Measurements from ENCODE around the gene BANF2. TPM values are rescaled to one million over a fixed set of nuclear protein-coding genes. Genes with fewer than 3 reads are reported as not detected.

BANF2 gene
- total RNA-seq, 1 experiment from 2014 or later, result not detected

- Histone ChIP-seq H2AFZ (ENCODE audit: low read depth, low read length, poor library complexity, severe bottlenecking) (no peak overlapping the region), H3K4me2 (ENCODE audit: low read length) (no peak overlapping the region), H3K36me3 (ENCODE audit: control insufficient read depth in 1 of 2, insufficient read depth in 2 of 2, low read length in 2 of 2) (peaks cover 2 to 10% of the 10 kb centered on the region in 2 experiments; a peak in 1 of 4 replicates), H3K27me3 (ENCODE audit: insufficient read depth, low read length) (no peaks in the 10 kb centered on the region), H3K27ac (ENCODE audit: low read depth, low read length) (no peak overlapping the region), H3K9me2 (ENCODE audit: insufficient read depth) (no peaks in the 10 kb centered on the region), H3K4me1 (ENCODE audit: control insufficient read depth in 1 of 2, insufficient read depth in 2 of 2, low read length in 2 of 2) (no peaks in the 10 kb centered on the region; a peak in 1 of 4 replicates), H4K20me1 (ENCODE audit: insufficient read depth) (no peaks in the 10 kb centered on the region; the same call in 1 of the 2 replicates), H3K79me2 (ENCODE audit: insufficient read depth, low read length) (peaks cover 90% of the 10 kb centered on the region), H3K9ac (ENCODE audit: low read length) (no peak overlapping the region), H3K9me3 (ENCODE audit: control insufficient read depth in 1 of 2, insufficient read depth in 1 of 2, low read depth in 1 of 2, low read length in 2 of 2) (no peaks in the 10 kb centered on the region), H3K4me3 (replicated peaks in 1 of 2; ENCODE audit: low read depth in 1 of 2, low read length in 2 of 2) (no peak overlapping the region)
- ATAC-seq (no peak), DNase-seq (ENCODE audit: low read depth, low spot score) (no peak)
- BruUV-seq (replicated peaks), result no TSS peak
- CTCF ChIA-PET, result interaction anchor here (1.6 kb wide), 1 partner anchor 15 kb away, joined by 4 read pairs; no protein-coding TSS in a partner anchor
- intact Hi-C loops (cut with micrococcal nuclease), result no loop called here
- POLR2A ChIA-PET, result no interaction called here
- RAD21 ChIA-PET (ENCODE audit: low non-redundant PET in 1 of 2, low total read pairs in 2 of 2, uncharacterized antibody in 2 of 2, unreplicated experiment in 2 of 2), result interaction anchor here in 1 of 2 experiments (0.5 kb wide), 1 partner anchor 14 kb away, joined by 6 read pairs; no protein-coding TSS in a partner anchor
- no peak for TF ChIP-seq FOSL1 (IDR thresholded peaks at IDR 0.05; ENCODE audit: low read depth)
- no peak for TF ChIP-seq TCF7L2 (IDR thresholded peaks at IDR 0.05; ENCODE audit: borderline replicate concordance, extremely low read depth, insufficient read depth, insufficient read length)
- TF ChIP-seq ZFX (IDR thresholded peaks at IDR 0.05), result no peak
- no peak for TF ChIP-seq ELF1 (IDR thresholded peaks at IDR 0.05; ENCODE audit: borderline replicate concordance, low read depth)
- TF ChIP-seq POLR2AphosphoS5 (IDR thresholded peaks at IDR 0.05; ENCODE audit: low read depth, low read length), result no peak
- no peak for TF ChIP-seq POLR2A (IDR thresholded peaks at IDR 0.05; ENCODE audit: borderline replicate concordance, extremely low read depth, insufficient read depth, insufficient read length)
- TF ChIP-seq YY1 (IDR thresholded peaks at IDR 0.05; ENCODE audit: extremely low read depth, insufficient replicate concordance, low read depth, low read length), result no peak
- TF ChIP-seq SIN3A (IDR thresholded peaks at IDR 0.05; ENCODE audit: low read depth), result no peak
- TF ChIP-seq, protein P1, sequence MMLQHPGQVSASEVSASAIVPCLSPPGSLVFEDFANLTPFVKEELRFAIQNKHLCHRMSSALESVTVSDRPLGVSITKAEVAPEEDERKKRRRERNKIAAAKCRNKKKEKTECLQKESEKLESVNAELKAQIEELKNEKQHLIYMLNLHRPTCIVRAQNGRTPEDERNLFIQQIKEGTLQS (IDR thresholded peaks at IDR 0.05), result no peak
- no peak for TF ChIP-seq EGR1 (IDR thresholded peaks at IDR 0.05; ENCODE audit: low read depth)
- no peak for TF ChIP-seq RAD21 (IDR thresholded peaks at IDR 0.05; ENCODE audit: low read depth)
- TF ChIP-seq MAX (IDR thresholded peaks at IDR 0.05), result no peak
- no peak for TF ChIP-seq JUND (IDR thresholded peaks at IDR 0.05)
- TF ChIP-seq SP1 (IDR thresholded peaks at IDR 0.05; ENCODE audit: low read depth), result no peak
- no peak for TF ChIP-seq CEBPB (IDR thresholded peaks at IDR 0.05; ENCODE audit: low read depth)
- TF ChIP-seq, protein P2, sequence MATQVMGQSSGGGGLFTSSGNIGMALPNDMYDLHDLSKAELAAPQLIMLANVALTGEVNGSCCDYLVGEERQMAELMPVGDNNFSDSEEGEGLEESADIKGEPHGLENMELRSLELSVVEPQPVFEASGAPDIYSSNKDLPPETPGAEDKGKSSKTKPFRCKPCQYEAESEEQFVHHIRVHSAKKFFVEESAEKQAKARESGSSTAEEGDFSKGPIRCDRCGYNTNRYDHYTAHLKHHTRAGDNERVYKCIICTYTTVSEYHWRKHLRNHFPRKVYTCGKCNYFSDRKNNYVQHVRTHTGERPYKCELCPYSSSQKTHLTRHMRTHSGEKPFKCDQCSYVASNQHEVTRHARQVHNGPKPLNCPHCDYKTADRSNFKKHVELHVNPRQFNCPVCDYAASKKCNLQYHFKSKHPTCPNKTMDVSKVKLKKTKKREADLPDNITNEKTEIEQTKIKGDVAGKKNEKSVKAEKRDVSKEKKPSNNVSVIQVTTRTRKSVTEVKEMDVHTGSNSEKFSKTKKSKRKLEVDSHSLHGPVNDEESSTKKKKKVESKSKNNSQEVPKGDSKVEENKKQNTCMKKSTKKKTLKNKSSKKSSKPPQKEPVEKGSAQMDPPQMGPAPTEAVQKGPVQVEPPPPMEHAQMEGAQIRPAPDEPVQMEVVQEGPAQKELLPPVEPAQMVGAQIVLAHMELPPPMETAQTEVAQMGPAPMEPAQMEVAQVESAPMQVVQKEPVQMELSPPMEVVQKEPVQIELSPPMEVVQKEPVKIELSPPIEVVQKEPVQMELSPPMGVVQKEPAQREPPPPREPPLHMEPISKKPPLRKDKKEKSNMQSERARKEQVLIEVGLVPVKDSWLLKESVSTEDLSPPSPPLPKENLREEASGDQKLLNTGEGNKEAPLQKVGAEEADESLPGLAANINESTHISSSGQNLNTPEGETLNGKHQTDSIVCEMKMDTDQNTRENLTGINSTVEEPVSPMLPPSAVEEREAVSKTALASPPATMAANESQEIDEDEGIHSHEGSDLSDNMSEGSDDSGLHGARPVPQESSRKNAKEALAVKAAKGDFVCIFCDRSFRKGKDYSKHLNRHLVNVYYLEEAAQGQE (IDR thresholded peaks at IDR 0.05; ENCODE audit: low read depth), result no peak
- TF ChIP-seq, protein P3, sequence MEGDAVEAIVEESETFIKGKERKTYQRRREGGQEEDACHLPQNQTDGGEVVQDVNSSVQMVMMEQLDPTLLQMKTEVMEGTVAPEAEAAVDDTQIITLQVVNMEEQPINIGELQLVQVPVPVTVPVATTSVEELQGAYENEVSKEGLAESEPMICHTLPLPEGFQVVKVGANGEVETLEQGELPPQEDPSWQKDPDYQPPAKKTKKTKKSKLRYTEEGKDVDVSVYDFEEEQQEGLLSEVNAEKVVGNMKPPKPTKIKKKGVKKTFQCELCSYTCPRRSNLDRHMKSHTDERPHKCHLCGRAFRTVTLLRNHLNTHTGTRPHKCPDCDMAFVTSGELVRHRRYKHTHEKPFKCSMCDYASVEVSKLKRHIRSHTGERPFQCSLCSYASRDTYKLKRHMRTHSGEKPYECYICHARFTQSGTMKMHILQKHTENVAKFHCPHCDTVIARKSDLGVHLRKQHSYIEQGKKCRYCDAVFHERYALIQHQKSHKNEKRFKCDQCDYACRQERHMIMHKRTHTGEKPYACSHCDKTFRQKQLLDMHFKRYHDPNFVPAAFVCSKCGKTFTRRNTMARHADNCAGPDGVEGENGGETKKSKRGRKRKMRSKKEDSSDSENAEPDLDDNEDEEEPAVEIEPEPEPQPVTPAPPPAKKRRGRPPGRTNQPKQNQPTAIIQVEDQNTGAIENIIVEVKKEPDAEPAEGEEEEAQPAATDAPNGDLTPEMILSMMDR (IDR thresholded peaks at IDR 0.05 in 2 of 3, conservative IDR thresholded peaks at IDR 0.05 in 1 of 3; ENCODE audit: borderline replicate concordance in 1 of 3, insufficient read depth in 1 of 3, low read depth in 2 of 3, low read length in 2 of 3), result no peak
- no peak for TF ChIP-seq SRF (IDR thresholded peaks at IDR 0.05; ENCODE audit: low read depth)
- TF ChIP-seq CBX3 (IDR thresholded peaks at IDR 0.05; ENCODE audit: low read depth), result no peak
- TF ChIP-seq ZBTB33 (IDR thresholded peaks at IDR 0.05; ENCODE audit: extremely low read depth, insufficient replicate concordance, low read length), result no peak
These were observed 32.3 kb upstream of the BANF2 start for GRCh38 chr20:17667445-17667844.

All from HCT116 (cell line).